H9 (cell line): ENCODE measurements around the gene CHTF8. TPM values are rescaled to one million over a fixed set of nuclear protein-coding genes. Genes with fewer than 3 reads are reported as not detected.

ENCODE experiments used
- DNase-seq: peaks from one replicate; pipeline ENCODE4 v3.0.0-alpha.2; 2017
- H2AFZ ChIP-seq: one replicate; pipeline ENCODE4 v1.6.1; 2013; ENCODE audit warnings: mild to moderate bottlenecking, low read length, control low read depth, moderate library complexity
- H2AK5ac ChIP-seq: 2 replicates; pipeline ENCODE4 v1.6.1; 2013; ENCODE audit warnings: low read length, control low read depth, mixed read lengths; ENCODE audit not compliant: insufficient read length
- H2BK120ac ChIP-seq: one replicate; pipeline ENCODE4 v1.6.1; 2013; ENCODE audit warnings: low read depth, mild to moderate bottlenecking, low read length, control low read depth, inconsistent platforms; ENCODE audit not compliant: poor library complexity, severe bottlenecking
- H2BK12ac ChIP-seq: 2 replicates; pipeline ENCODE4 v1.6.1; 2013; ENCODE audit warnings: low read length, control low read depth, mixed read lengths, low read depth; ENCODE audit not compliant: insufficient read length
- H2BK15ac ChIP-seq: 2 replicates; pipeline ENCODE4 v1.6.1; 2013; ENCODE audit warnings: low read depth, low read length, control low read depth
- H2BK20ac ChIP-seq: one replicate; pipeline ENCODE4 v1.6.1; 2013; ENCODE audit warnings: low read depth, mild to moderate bottlenecking, low read length, control low read depth, inconsistent platforms; ENCODE audit not compliant: poor library complexity, severe bottlenecking
- H2BK5ac ChIP-seq: 2 replicates; pipeline ENCODE4 v1.6.1; 2013; ENCODE audit warnings: low read length, control low read depth, mixed read lengths; ENCODE audit not compliant: insufficient read length
- H3K14ac ChIP-seq: 2 replicates; pipeline ENCODE4 v1.6.1; 2013; ENCODE audit warnings: low read length, control low read depth; ENCODE audit not compliant: insufficient read depth
- H3K18ac ChIP-seq: 2 replicates; pipeline ENCODE4 v1.6.1; 2013; ENCODE audit warnings: low read depth, mild to moderate bottlenecking, mixed read lengths, low read length, control low read depth; ENCODE audit not compliant: insufficient read length
- H3K23ac ChIP-seq: 2 replicates; pipeline ENCODE4 v1.6.1; 2013; ENCODE audit warnings: low read length, control low read depth, mixed read lengths, low read depth; ENCODE audit not compliant: insufficient read length
- H3K23me2 ChIP-seq: 2 replicates; pipeline ENCODE4 v1.6.1; 2013; ENCODE audit warnings: low read depth, mild to moderate bottlenecking, mixed read lengths, low read length, control low read depth; ENCODE audit not compliant: insufficient read length, poor library complexity, severe bottlenecking
- H3K27ac ChIP-seq: 2 replicates; pipeline ENCODE4 v1.5.1; 2013; ENCODE audit warnings: low read length, control low read depth, mixed read lengths, low read depth; ENCODE audit not compliant: insufficient read length
- H3K27me3 ChIP-seq: 2 replicates; pipeline ENCODE4 v1.6.1; 2013; ENCODE audit warnings: low read length, control low read depth, inconsistent platforms; ENCODE audit not compliant: insufficient read depth
- H3K4ac ChIP-seq: 2 replicates; pipeline ENCODE4 v1.6.1; 2013; ENCODE audit warnings: low read depth, mild to moderate bottlenecking, control low read depth, inconsistent platforms, low read length, moderate library complexity
- H3K4me1 ChIP-seq: 2 replicates; pipeline ENCODE4 v1.6.1; 2013; ENCODE audit warnings: low read length, control low read depth, inconsistent platforms; ENCODE audit not compliant: insufficient read depth
- H3K4me2 ChIP-seq: 2 replicates; pipeline ENCODE4 v1.6.1; 2013; ENCODE audit warnings: low read length, control low read depth, mixed read lengths; ENCODE audit not compliant: insufficient read length, insufficient read depth
- H3K56ac ChIP-seq: 2 replicates; pipeline ENCODE4 v1.6.1; 2013; ENCODE audit warnings: low read depth, mild to moderate bottlenecking, mixed read lengths, low read length, control low read depth; ENCODE audit not compliant: insufficient read length
- H3K79me1 ChIP-seq: 2 replicates; pipeline ENCODE4 v1.6.1; 2013; ENCODE audit warnings: low read depth, mild to moderate bottlenecking, moderate library complexity, low read length, control low read depth, inconsistent platforms; ENCODE audit not compliant: insufficient read depth, poor library complexity, severe bottlenecking
- H3K79me2 ChIP-seq: 2 replicates; pipeline ENCODE4 v1.6.1; 2013; ENCODE audit warnings: low read length, control low read depth, inconsistent platforms; ENCODE audit not compliant: insufficient read depth
- H3K9ac ChIP-seq: 2 replicates; pipeline ENCODE4 v1.6.1; 2013; ENCODE audit warnings: low read length, control low read depth, mixed read lengths; ENCODE audit not compliant: insufficient read length; ENCODE audit errors: extremely low read depth
- H3K9me3 ChIP-seq: one replicate; pipeline ENCODE4 v1.6.1; 2013; ENCODE audit warnings: low read depth, low read length, inconsistent platforms; ENCODE audit not compliant: control insufficient read depth
- H3T11ph ChIP-seq: one replicate; pipeline ENCODE4 v1.6.1; 2013; ENCODE audit warnings: mild to moderate bottlenecking, low read length, control low read depth, inconsistent platforms
- H4K20me1 ChIP-seq: one replicate; pipeline ENCODE4 v1.6.1; 2013; ENCODE audit not compliant: control insufficient read depth, insufficient read length, insufficient read depth
- H4K5ac ChIP-seq: 2 replicates; pipeline ENCODE4 v1.6.1; 2013; ENCODE audit warnings: low read depth, mild to moderate bottlenecking, mixed read lengths, low read length, control low read depth; ENCODE audit not compliant: insufficient read length
- H4K8ac ChIP-seq: replicated peaks from 2 replicates; pipeline ENCODE4 v1.6.1; 2013; ENCODE audit warnings: low read length, control low read depth, mixed read lengths, low read depth; ENCODE audit not compliant: insufficient read length
- H4K91ac ChIP-seq: 2 replicates; pipeline ENCODE4 v1.6.1; 2013; ENCODE audit warnings: low read depth, mild to moderate bottlenecking, moderate library complexity, mixed read lengths, low read length, control low read depth; ENCODE audit not compliant: insufficient read length
- H3K27ac Mint-ChIP-seq, 3 experiments: 2 replicates in 2 of 3; 3 replicates in 1 of 3; pipeline ENCODE4 v1.8.0; 2020 to 2021; ENCODE audit warnings: mixed read lengths in 3 of 3, mild to moderate bottlenecking in 1 of 3, moderate library complexity in 1 of 3
- H3K27me3 Mint-ChIP-seq: 2 replicates; pipeline ENCODE4 v1.8.0; 2021; ENCODE audit warnings: low read depth, mild to moderate bottlenecking, moderate library complexity, mixed read lengths
- H3K36me3 Mint-ChIP-seq, 3 experiments: 2 replicates in 2 of 3; 3 replicates in 1 of 3; pipeline ENCODE4 v1.8.0; 2020 to 2021; ENCODE audit warnings: low read depth in 3 of 3, mixed read lengths in 3 of 3; ENCODE audit not compliant: insufficient read depth in 1 of 3
- H3K4me1 Mint-ChIP-seq, 2 experiments: 2 replicates each; pipeline ENCODE4 v1.8.0; 2020; ENCODE audit warnings: mixed read lengths in 2 of 2
- H3K4me3 Mint-ChIP-seq, 2 experiments: 2 replicates in 1 of 2; 3 replicates in 1 of 2; pipeline ENCODE4 v1.8.0; 2020 to 2021; ENCODE audit warnings: mild to moderate bottlenecking in 2 of 2, mixed read lengths in 2 of 2, moderate library complexity in 1 of 2
- H3K9me3 Mint-ChIP-seq, 2 experiments: 2 replicates in 1 of 2; 3 replicates in 1 of 2; pipeline ENCODE4 v1.8.0; 2020; ENCODE audit warnings: mild to moderate bottlenecking in 2 of 2, mixed read lengths in 2 of 2, moderate library complexity in 1 of 2
- WGBS: extraction: QIAGEN DNeasy Blood & Tissue Kit; methylation state at CpG from one replicate; pipeline ENCODE4 v1.1.7; 2013; ENCODE audit warnings: missing lambda C conversion rate, low lambda C conversion rate, mixed read lengths; ENCODE audit not compliant: insufficient read length; ENCODE audit errors: extremely low coverage; 5-methylcytosine and 5-hydroxymethylcytosine counted together
- total RNA-seq: library from RNA; stranded (reverse); gene quantifications from 2 replicates; pipeline ENCODE4 v1.2.1, GENCODE V29; 2021
- TF ChIP-seq, protein P1 (sequence below): fragments of 200-600 bp; sonication (generic); conservative IDR thresholded peaks from 3 replicates; pipeline ENCODE4 v1.8.0; 2021; ENCODE audit warnings: antibody characterized with exemption, mild to moderate bottlenecking

CHTF8 gene
- total RNA-seq, 1 experiment from 2014 or later: 168 TPM

DNA sequence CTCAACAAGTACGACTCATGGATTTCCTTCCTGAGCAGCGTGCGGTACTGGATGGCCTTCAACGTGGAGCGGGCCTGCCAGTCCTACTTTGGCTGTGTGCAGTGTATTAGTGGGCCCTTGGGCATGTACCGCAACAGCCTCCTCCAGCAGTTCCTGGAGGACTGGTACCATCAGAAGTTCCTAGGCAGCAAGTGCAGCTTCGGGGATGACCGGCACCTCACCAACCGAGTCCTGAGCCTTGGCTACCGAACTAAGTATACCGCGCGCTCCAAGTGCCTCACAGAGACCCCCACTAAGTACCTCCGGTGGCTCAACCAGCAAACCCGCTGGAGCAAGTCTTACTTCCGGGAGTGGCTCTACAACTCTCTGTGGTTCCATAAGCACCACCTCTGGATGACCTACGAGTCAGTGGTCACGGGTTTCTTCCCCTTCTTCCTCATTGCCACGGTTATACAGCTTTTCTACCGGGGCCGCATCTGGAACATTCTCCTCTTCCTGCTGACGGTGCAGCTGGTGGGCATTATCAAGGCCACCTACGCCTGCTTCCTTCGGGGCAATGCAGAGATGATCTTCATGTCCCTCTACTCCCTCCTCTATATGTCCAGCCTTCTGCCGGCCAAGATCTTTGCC is 17.9 kb downstream of the CHTF8 start:
- H3K27me3 ChIP-seq: no peaks in the 10 kb centered on the region
- H2AK5ac ChIP-seq: no peak overlapping the region
- no peak overlapping the region for H2BK12ac ChIP-seq
- no peak overlapping the region for H3K23ac ChIP-seq
- no peak overlapping the region for H2BK120ac ChIP-seq
- no peak overlapping the region for H3K14ac ChIP-seq
- H2BK15ac ChIP-seq: no peak overlapping the region
- H3K27ac Mint-ChIP-seq: peak overlapping the region in 1 of 3 experiments; percentile 44; a peak in 1 of 7 replicates
- H3K9me3 ChIP-seq: no peaks in the 10 kb centered on the region
- no peak overlapping the region for H3K4ac ChIP-seq
- H4K20me1 ChIP-seq: no peaks in the 10 kb centered on the region
- H3K18ac ChIP-seq: no peak overlapping the region
- no peak overlapping the region for H4K8ac ChIP-seq
- H3K4me1 Mint-ChIP-seq: peaks cover 5 to 18% of the 10 kb centered on the region in 2 experiments
- TF ChIP-seq, protein P1, sequence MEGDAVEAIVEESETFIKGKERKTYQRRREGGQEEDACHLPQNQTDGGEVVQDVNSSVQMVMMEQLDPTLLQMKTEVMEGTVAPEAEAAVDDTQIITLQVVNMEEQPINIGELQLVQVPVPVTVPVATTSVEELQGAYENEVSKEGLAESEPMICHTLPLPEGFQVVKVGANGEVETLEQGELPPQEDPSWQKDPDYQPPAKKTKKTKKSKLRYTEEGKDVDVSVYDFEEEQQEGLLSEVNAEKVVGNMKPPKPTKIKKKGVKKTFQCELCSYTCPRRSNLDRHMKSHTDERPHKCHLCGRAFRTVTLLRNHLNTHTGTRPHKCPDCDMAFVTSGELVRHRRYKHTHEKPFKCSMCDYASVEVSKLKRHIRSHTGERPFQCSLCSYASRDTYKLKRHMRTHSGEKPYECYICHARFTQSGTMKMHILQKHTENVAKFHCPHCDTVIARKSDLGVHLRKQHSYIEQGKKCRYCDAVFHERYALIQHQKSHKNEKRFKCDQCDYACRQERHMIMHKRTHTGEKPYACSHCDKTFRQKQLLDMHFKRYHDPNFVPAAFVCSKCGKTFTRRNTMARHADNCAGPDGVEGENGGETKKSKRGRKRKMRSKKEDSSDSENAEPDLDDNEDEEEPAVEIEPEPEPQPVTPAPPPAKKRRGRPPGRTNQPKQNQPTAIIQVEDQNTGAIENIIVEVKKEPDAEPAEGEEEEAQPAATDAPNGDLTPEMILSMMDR: no peak
- peaks cover 79 to 95% (median 89%) of the 10 kb centered on the region in 3 experiments for H3K36me3 Mint-ChIP-seq
- DNase-seq: no peak
- no CpG with 5 or more reads among the region's 25 CpGs for WGBS
- H3K4me1 ChIP-seq: no peaks in the 10 kb centered on the region
- no peak overlapping the region for H3K9ac ChIP-seq
- H3K27me3 Mint-ChIP-seq: no peaks in the 10 kb centered on the region
- H3K79me2 ChIP-seq: peaks cover 3% of the 10 kb centered on the region; the same call in 1 of the 2 replicates
- H3K4me2 ChIP-seq: no peak overlapping the region
- no peak overlapping the region for H2BK5ac ChIP-seq
- no peaks in the 10 kb centered on the region; a peak in 2 of 5 replicates for H3K9me3 Mint-ChIP-seq
- no peak overlapping the region for H3K27ac ChIP-seq
- no peak overlapping the region for H3K4me3 Mint-ChIP-seq
- H3T11ph ChIP-seq: no peak overlapping the region
- no peak overlapping the region for H2AFZ ChIP-seq
- no peaks in the 10 kb centered on the region for H3K79me1 ChIP-seq
- no peak overlapping the region for H2BK20ac ChIP-seq
- H3K23me2 ChIP-seq: no peaks in the 10 kb centered on the region
- no peak overlapping the region for H4K91ac ChIP-seq
- no peak overlapping the region for H4K5ac ChIP-seq
- no peak overlapping the region for H3K56ac ChIP-seq
